GM12891 (cell line): ENCODE data around the gene AGAP5.
"Not testable (repeated sequence)": the region's sequence is repeated elsewhere in the genome, so short reads cannot be mapped to it uniquely, and the experiment has no call there.

ENCODE experiments used
- PAX5 ChIP-seq: IDR thresholded peaks from 2 replicates; pipeline ENCODE4 v1.6.1; 2011; ENCODE audit warnings: low read length, moderate library complexity, mild to moderate bottlenecking; ENCODE audit not compliant: insufficient read depth, severe bottlenecking
- POLR2A ChIP-seq: IDR thresholded peaks from 2 replicates; pipeline ENCODE4 v1.6.1; 2011; ENCODE audit warnings: low read depth, low read length, control low read depth
- POLR2AphosphoS5 ChIP-seq: IDR thresholded peaks from 2 replicates; pipeline ENCODE4 v1.6.1; 2011; ENCODE audit warnings: low read depth, low read length, control low read depth
- SPI1 ChIP-seq: IDR thresholded peaks from 2 replicates; pipeline ENCODE4 v1.6.1; 2011; ENCODE audit warnings: low read depth, low read length, control low read depth
- TAF1 ChIP-seq: IDR thresholded peaks from 2 replicates; pipeline ENCODE4 v1.6.1; 2011; ENCODE audit warnings: low read depth, low read length, control low read depth

DNA sequence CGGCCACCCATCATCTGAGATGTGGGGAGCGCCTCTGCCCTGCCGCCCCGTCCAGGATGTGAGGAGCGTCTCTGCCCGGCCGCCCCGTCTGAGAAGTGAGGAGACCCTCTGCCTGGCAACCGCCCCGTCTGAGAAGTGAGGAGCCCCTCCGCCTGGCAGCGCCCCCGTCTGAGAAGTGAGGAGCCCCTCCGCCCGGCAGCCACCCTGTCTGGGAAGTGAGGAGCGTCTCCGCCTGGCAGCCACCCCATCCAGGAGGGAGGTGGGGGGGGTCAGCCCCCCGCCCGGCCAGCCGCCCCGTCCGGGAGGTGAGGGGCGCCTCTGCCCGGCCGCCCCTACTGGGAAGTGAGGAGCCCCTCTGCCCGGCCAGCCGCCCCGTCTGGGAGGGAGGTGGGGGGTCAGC is 8.3 kb downstream of the AGAP5 start:
- not testable (repeated sequence) for TF ChIP-seq POLR2AphosphoS5, POLR2A, PAX5, SPI1, TAF1
